Upper lobe of left lung (tissue), 4 donors: ENCODE data around the gene IL1RAPL2.

Experiments
- POLR2AphosphoS5 ChIP-seq, 2 donors: sonication (generic); formaldehyde crosslinking; IDR thresholded peaks; one replicate each; pipeline ENCODE4 v1.5.1; 2017; ENCODE audit warnings: antibody characterized with exemption in 2 of 2
- TF ChIP-seq, protein P1 (sequence below), 6 experiments: fragments of 450-650 bp in 4 of 6; fragments of 200-600 bp in 2 of 6; sonication (generic) in 2 of 6; IDR thresholded peaks; one replicate each; pipeline ENCODE4 v1.5.1; 2016 to 2019; ENCODE audit warnings: antibody characterized with exemption in 6 of 6

DNA sequence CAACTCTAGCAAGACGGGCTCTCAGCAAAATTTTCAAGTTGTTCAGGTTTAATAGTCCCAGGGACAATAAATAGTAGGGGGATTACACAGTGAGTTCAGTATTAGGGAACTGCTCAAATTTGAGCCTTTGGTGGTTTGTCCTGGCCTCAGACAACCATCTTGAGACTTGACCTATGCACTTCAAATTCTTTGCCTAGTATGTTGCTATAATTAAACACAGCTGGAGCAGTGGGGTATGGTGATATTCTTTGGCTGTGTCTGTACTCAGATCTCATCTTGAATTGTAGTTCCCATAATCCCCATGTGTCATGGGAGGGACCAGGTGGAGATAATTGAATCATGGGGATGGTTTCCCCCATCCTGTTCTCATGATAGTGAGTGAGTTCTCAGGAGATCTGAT, 697.8 kb downstream of the IL1RAPL2 start:
- TF ChIP-seq POLR2AphosphoS5 (IDR thresholded peaks at IDR 0.05): no peak
- TF ChIP-seq, protein P1, sequence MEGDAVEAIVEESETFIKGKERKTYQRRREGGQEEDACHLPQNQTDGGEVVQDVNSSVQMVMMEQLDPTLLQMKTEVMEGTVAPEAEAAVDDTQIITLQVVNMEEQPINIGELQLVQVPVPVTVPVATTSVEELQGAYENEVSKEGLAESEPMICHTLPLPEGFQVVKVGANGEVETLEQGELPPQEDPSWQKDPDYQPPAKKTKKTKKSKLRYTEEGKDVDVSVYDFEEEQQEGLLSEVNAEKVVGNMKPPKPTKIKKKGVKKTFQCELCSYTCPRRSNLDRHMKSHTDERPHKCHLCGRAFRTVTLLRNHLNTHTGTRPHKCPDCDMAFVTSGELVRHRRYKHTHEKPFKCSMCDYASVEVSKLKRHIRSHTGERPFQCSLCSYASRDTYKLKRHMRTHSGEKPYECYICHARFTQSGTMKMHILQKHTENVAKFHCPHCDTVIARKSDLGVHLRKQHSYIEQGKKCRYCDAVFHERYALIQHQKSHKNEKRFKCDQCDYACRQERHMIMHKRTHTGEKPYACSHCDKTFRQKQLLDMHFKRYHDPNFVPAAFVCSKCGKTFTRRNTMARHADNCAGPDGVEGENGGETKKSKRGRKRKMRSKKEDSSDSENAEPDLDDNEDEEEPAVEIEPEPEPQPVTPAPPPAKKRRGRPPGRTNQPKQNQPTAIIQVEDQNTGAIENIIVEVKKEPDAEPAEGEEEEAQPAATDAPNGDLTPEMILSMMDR (IDR thresholded peaks at IDR 0.05): no peak
